Hepatocyte (in vitro differentiated cells): Measurements from ENCODE around the gene FAM180A. TPM values are rescaled to one million over a fixed set of nuclear protein-coding genes. Genes with fewer than 3 reads are reported as not detected.

Experiments
- DNase-seq: peaks from one replicate; pipeline ENCODE4 v3.0.0-alpha.2; 2016; ENCODE audit warnings: low spot score
- H2AFZ ChIP-seq: fragments of 200-600 bp; sonication (generic); 2 replicates; pipeline ENCODE4 v1.6.0; 2016; ENCODE audit warnings: antibody characterized with exemption, mild to moderate bottlenecking
- H3K27ac ChIP-seq: fragments of 200-600 bp; sonication (generic); 2 replicates; pipeline ENCODE4 v1.5.1; 2016; ENCODE audit warnings: mild to moderate bottlenecking
- H3K27me3 ChIP-seq: fragments of 200-600 bp; sonication (generic); 2 replicates; pipeline ENCODE4 v1.6.1; 2016
- H3K36me3 ChIP-seq: fragments of 200-600 bp; sonication (generic); replicated peaks from 2 replicates; pipeline ENCODE4 v1.5.1; 2016; ENCODE audit warnings: low read depth; ENCODE audit not compliant: insufficient read depth
- H3K4me1 ChIP-seq: fragments of 200-600 bp; sonication (generic); 2 replicates; pipeline ENCODE4 v1.5.1; 2016; ENCODE audit warnings: mild to moderate bottlenecking, moderate library complexity; ENCODE audit not compliant: insufficient read depth
- H3K4me2 ChIP-seq: fragments of 200-600 bp; sonication (generic); 2 replicates; pipeline ENCODE4 v1.6.0; 2016
- H3K4me3 ChIP-seq: fragments of 200-600 bp; sonication (generic); 2 replicates; pipeline ENCODE4 v1.5.1; 2016; ENCODE audit warnings: mild to moderate bottlenecking
- H3K79me2 ChIP-seq: fragments of 200-600 bp; sonication (generic); 2 replicates; pipeline ENCODE4 v1.6.0; 2017; ENCODE audit warnings: mild to moderate bottlenecking
- H3K9me2 ChIP-seq: fragments of 200-600 bp; sonication (generic); replicated peaks from 2 replicates; pipeline ENCODE4 v1.6.0; 2017; ENCODE audit warnings: mild to moderate bottlenecking; ENCODE audit not compliant: insufficient read depth
- H3K9me3 ChIP-seq: fragments of 200-600 bp; sonication (generic); 2 replicates; pipeline ENCODE4 v1.5.1; 2016; ENCODE audit warnings: low read depth, mild to moderate bottlenecking
- H4K20me1 ChIP-seq: fragments of 200-600 bp; sonication (generic); 2 replicates; pipeline ENCODE4 v1.6.0; 2016; ENCODE audit warnings: mild to moderate bottlenecking; ENCODE audit not compliant: insufficient read depth, poor library complexity, severe bottlenecking
- EZH2 ChIP-seq: fragments of 200-600 bp; sonication (generic); IDR thresholded peaks from 2 replicates; pipeline ENCODE4 v1.6.1; 2016; ENCODE audit warnings: antibody characterized with exemption, mild to moderate bottlenecking, borderline replicate concordance
- EZH2phosphoT487 ChIP-seq: fragments of 200-600 bp; sonication (generic); IDR thresholded peaks from one replicate; pipeline ENCODE4 v1.6.1; 2018; ENCODE audit warnings: antibody characterized with exemption, mild to moderate bottlenecking, low read depth, moderate library complexity; ENCODE audit not compliant: unreplicated experiment, severe bottlenecking
- WGBS: methylation state at CpG from one replicate; pipeline ENCODE4 v1.1.6; 2016; ENCODE audit warnings: low lambda C conversion rate; ENCODE audit errors: missing lambda C conversion rate; 5-methylcytosine and 5-hydroxymethylcytosine counted together
- polyA plus RNA-seq: library from polyadenylated mRNA; unstranded; fragments of >200 nt; fragmentation: Nextera tagmentation; extraction: Ambion mirVana; gene quantifications from 2 replicates; pipeline ENCODE4 v1.2.1, GENCODE V29; 2016
- total RNA-seq: library from RNA; depleted of rRNA; stranded (reverse); fragments of >200 nt; gene quantifications from 2 replicates; pipeline ENCODE4 v1.2.3, GENCODE V29; 2014
- TF ChIP-seq, protein P1 (sequence below): fragments of 200-600 bp; sonication (generic); IDR thresholded peaks from 2 replicates; pipeline ENCODE4 v1.5.1; 2016; ENCODE audit warnings: antibody characterized with exemption, mild to moderate bottlenecking; ENCODE audit not compliant: poor library complexity

The FAM180A gene
- total and polyA plus RNA-seq, 2 experiments from 2014 or later = not detected

DNA sequence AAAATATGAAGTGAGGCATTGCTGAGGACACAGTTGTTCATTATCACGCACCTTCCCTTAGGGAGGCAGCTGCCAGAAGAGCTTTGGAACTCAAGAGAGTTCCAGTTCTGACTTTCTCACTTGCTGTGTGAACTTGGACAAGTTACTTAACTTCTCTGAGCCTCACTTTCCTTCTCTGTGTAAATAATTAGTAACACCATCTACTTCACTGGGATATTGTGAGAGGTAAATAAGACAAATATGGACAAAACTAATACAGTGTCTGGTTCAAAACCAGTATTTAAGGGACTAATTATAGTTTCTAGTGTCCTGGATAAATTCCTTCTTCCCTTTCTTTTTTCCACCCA is 14.3 kb downstream of the FAM180A start:
- TF ChIP-seq EZH2phosphoT487 = no peak
- TF ChIP-seq, protein P1, sequence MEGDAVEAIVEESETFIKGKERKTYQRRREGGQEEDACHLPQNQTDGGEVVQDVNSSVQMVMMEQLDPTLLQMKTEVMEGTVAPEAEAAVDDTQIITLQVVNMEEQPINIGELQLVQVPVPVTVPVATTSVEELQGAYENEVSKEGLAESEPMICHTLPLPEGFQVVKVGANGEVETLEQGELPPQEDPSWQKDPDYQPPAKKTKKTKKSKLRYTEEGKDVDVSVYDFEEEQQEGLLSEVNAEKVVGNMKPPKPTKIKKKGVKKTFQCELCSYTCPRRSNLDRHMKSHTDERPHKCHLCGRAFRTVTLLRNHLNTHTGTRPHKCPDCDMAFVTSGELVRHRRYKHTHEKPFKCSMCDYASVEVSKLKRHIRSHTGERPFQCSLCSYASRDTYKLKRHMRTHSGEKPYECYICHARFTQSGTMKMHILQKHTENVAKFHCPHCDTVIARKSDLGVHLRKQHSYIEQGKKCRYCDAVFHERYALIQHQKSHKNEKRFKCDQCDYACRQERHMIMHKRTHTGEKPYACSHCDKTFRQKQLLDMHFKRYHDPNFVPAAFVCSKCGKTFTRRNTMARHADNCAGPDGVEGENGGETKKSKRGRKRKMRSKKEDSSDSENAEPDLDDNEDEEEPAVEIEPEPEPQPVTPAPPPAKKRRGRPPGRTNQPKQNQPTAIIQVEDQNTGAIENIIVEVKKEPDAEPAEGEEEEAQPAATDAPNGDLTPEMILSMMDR = no peak
- TF ChIP-seq EZH2 = no peak
- no peaks in the 10 kb centered on the region for H3K4me1 ChIP-seq
- no peaks in the 10 kb centered on the region for H3K27me3 ChIP-seq
- H3K36me3 ChIP-seq = no peaks in the 10 kb centered on the region
- no peak overlapping the region for H3K27ac ChIP-seq
- no peak overlapping the region for H3K4me2 ChIP-seq
- 91% methylated on average over 1 of the region's 1 CpG for WGBS
- H3K9me3 ChIP-seq = no peaks in the 10 kb centered on the region
- no peaks in the 10 kb centered on the region for H3K79me2 ChIP-seq
- H3K4me3 ChIP-seq = no peak overlapping the region
- no peaks in the 10 kb centered on the region for H4K20me1 ChIP-seq
- H2AFZ ChIP-seq = no peak overlapping the region
- no peaks in the 10 kb centered on the region for H3K9me2 ChIP-seq
- DNase-seq = no peak

DNA sequence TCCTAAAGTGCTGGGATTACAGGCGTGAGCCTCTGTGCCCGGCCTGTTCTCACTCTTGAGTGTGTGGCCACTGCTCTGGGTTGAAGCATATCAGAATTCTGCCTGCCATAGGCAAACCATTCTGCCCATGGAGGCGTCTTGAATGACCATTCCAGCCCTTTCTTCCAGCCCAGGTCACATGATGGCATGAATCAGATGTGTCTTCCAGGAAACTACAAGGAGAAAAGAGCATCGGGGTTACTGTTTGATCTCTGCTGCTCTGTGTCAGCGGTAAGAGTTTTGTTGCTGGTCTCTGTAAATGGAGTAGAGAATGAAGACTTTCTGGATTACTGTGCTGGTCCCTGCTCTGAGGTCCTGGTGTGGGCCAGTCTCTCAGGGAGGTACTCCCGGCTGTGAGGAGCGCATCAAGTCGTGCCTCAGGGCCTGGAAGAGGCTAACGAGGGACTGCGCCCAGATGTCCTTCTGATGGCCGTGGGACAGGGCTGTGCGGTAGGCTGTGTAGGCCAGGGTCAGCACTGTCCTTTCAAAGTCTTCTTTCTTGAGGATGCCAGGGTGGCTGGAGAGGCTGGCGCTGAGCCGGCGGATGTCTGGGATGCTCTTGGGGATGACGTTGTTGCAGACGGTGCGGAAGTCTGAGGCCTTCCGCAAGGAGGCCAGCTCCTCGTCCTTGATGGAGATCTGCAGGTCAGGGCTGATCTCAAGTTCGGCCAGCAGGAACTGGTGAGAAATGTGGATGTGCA is 14.8 kb downstream of the FAM180A start:
- H2AFZ ChIP-seq = no peak overlapping the region
- no peaks in the 10 kb centered on the region for H3K9me2 ChIP-seq
- no peaks in the 10 kb centered on the region for H3K9me3 ChIP-seq
- no peak overlapping the region for H3K4me3 ChIP-seq
- H3K27me3 ChIP-seq = no peaks in the 10 kb centered on the region
- no peak for DNase-seq
- H3K79me2 ChIP-seq = no peaks in the 10 kb centered on the region
- no peak overlapping the region for H3K27ac ChIP-seq
- TF ChIP-seq, protein P1 = no peak
- TF ChIP-seq EZH2 = no peak
- no peak for TF ChIP-seq EZH2phosphoT487
- H3K36me3 ChIP-seq = no peaks in the 10 kb centered on the region
- WGBS = 87% methylated on average over 21 of the region's 21 CpGs
- no peaks in the 10 kb centered on the region for H3K4me1 ChIP-seq
- no peaks in the 10 kb centered on the region for H4K20me1 ChIP-seq
- H3K4me2 ChIP-seq = no peak overlapping the region

DNA sequence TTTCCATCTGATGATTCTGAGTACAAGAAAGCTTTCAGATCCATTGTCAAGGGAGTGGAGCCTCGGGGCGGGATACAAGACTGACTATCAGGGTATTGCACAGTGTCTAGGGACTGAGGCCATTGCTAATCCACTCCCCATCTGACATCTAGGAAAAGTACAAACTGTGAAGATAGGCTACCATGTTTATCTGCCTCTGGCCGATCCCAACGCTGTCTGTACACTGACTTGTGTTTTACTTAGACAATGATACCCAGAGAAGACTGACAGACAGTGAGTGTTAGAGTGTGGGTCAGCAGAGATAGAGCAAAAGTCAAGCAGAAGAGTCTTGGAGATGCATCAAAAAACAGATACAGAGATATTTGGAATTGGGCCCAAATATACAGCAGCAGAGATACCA is 17.5 kb downstream of the FAM180A start:
- H3K27me3 ChIP-seq = no peaks in the 10 kb centered on the region
- TF ChIP-seq EZH2phosphoT487 = no peak
- TF ChIP-seq, protein P1 = no peak
- no peak for TF ChIP-seq EZH2
- H3K4me1 ChIP-seq = no peaks in the 10 kb centered on the region
- no peaks in the 10 kb centered on the region for H3K79me2 ChIP-seq
- no peaks in the 10 kb centered on the region for H4K20me1 ChIP-seq
- no peaks in the 10 kb centered on the region for H3K9me2 ChIP-seq
- H3K9me3 ChIP-seq = no peaks in the 10 kb centered on the region
- H3K4me2 ChIP-seq = no peak overlapping the region
- H3K27ac ChIP-seq = no peak overlapping the region
- 89% methylated on average over 4 of the region's 4 CpGs for WGBS
- no peak overlapping the region for H3K4me3 ChIP-seq
- no peak for DNase-seq
- H3K36me3 ChIP-seq = no peaks in the 10 kb centered on the region
- no peak overlapping the region for H2AFZ ChIP-seq
